Fibroblast of lung (primary cell): ENCODE results near the gene MAP1LC3B.

Experiments used
- EZH2 ChIP-seq: IDR thresholded peaks from 2 replicates; pipeline ENCODE4 v1.5.1; 2012; ENCODE audit warnings: low read length, control low read depth, mild to moderate bottlenecking; ENCODE audit errors: missing control alignments
- TF ChIP-seq, protein P1 (sequence below), 2 donors: IDR thresholded peaks in 1 of 2; conservative IDR thresholded peaks in 1 of 2; 1 replicate in 1 of 2; 2 replicates in 1 of 2; pipeline ENCODE4 v1.5.1; 2011 to 2012; ENCODE audit warnings: low read length in 2 of 2, control low read depth in 1 of 2, inconsistent platforms in 1 of 2, low read depth in 1 of 2, mild to moderate bottlenecking in 1 of 2

DNA sequence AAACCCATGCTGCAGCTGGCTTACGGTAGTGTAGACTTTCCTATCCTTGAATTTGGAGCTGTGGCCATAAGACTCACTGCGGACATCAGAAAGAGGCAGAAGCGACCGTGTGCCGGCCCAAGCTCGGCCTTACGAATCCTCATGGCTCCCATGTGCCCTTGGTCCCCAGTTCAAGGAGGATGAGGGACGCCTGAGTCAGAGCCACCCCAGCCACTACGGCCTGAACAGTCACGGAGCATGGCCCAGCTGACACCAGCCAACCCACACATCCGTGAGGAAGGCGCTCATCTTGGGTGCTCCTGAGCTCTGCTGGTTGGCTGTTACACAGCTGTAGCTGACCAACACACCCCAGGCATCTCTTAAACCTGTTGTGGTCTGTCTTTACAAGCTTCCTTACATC lies 56.7 kb downstream of the MAP1LC3B start:
- TF ChIP-seq, protein P1, sequence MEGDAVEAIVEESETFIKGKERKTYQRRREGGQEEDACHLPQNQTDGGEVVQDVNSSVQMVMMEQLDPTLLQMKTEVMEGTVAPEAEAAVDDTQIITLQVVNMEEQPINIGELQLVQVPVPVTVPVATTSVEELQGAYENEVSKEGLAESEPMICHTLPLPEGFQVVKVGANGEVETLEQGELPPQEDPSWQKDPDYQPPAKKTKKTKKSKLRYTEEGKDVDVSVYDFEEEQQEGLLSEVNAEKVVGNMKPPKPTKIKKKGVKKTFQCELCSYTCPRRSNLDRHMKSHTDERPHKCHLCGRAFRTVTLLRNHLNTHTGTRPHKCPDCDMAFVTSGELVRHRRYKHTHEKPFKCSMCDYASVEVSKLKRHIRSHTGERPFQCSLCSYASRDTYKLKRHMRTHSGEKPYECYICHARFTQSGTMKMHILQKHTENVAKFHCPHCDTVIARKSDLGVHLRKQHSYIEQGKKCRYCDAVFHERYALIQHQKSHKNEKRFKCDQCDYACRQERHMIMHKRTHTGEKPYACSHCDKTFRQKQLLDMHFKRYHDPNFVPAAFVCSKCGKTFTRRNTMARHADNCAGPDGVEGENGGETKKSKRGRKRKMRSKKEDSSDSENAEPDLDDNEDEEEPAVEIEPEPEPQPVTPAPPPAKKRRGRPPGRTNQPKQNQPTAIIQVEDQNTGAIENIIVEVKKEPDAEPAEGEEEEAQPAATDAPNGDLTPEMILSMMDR (conservative IDR thresholded peaks at IDR 0.05 in 1 of 2, IDR thresholded peaks at IDR 0.05 in 1 of 2; ENCODE audit: low read depth in 1 of 2, low read length in 2 of 2), result no peak
- no peak for TF ChIP-seq EZH2
